Testis (tissue), 3 donors: ENCODE data around the gene SERPINB10. TPM values are rescaled to one million over a fixed set of nuclear protein-coding genes. Genes with fewer than 3 reads are reported as not detected.

ENCODE experiments used
- DNase-seq: peaks from one replicate; pipeline ENCODE4 v3.0.0-alpha.2; 2019
- H3K27ac ChIP-seq, 2 donors: fragments of 200-600 bp; sonication (generic); one replicate each; pipeline ENCODE4 v1.5.1; 2019
- H3K27me3 ChIP-seq: fragments of 200-600 bp; sonication (generic); one replicate; pipeline ENCODE4 v1.5.1; 2019
- H3K36me3 ChIP-seq: fragments of 200-600 bp; sonication (generic); one replicate; pipeline ENCODE4 v1.5.1; 2017; ENCODE audit warnings: low read depth; ENCODE audit errors: missing control alignments
- H3K4me1 ChIP-seq: fragments of 200-600 bp; sonication (generic); one replicate; pipeline ENCODE4 v1.5.1; 2019
- H3K4me3 ChIP-seq, 2 donors: fragments of 200-600 bp; sonication (generic); one replicate each; pipeline ENCODE4 v1.5.1; 2017 to 2019
- H3K9me3 ChIP-seq: fragments of 200-600 bp; sonication (generic); one replicate; pipeline ENCODE4 v1.5.1; 2017
- CTCF ChIP-seq, 3 experiments: fragments of 450-650 bp in 2 of 3; fragments of 200-600 bp in 1 of 3; sonication (generic) in 1 of 3; IDR thresholded peaks; one replicate each; pipeline ENCODE4 v1.5.1; 2016 to 2019; ENCODE audit warnings: antibody characterized with exemption in 3 of 3, mild to moderate bottlenecking in 2 of 3, moderate library complexity in 1 of 3
- POLR2A ChIP-seq: fragments of 450-650 bp; IDR thresholded peaks from one replicate; pipeline ENCODE4 v1.6.1; 2017; ENCODE audit warnings: antibody characterized with exemption, mild to moderate bottlenecking, moderate library complexity
- WGBS, 2 donors: methylation state at CpG; one replicate each; pipeline ENCODE4 v1.1.5; 2018; 5-methylcytosine and 5-hydroxymethylcytosine counted together
- intact Hi-C: fragments of 100-400 bp; cut with DNase I; formaldehyde crosslinking; loops from one replicate; pipeline ENCODE4 v1.15.1; 2023; ENCODE audit warnings: low total_unique reads
- polyA plus RNA-seq: library from polyadenylated mRNA; stranded (reverse); fragments of 350-450 nt; fragmentation: Illumina TruSeq; extraction: RNeasy Lipid Tissue Mini Kit (QIAGEN cat#74804); gene quantifications from one replicate; pipeline ENCODE4 v1.2.3, GENCODE V29; 2014; ENCODE audit warnings: low read depth, low replicate concordance; ENCODE audit not compliant: insufficient read depth
- total RNA-seq, 2 donors: library from RNA; depleted of rRNA; stranded (reverse); fragments of >200 nt; gene quantifications; one replicate each; pipeline ENCODE4 v1.2.3, GENCODE V29; 2016

The SERPINB10 gene
- total and polyA plus RNA-seq, 3 donors from 2014 or later: not detected

GRCh38 chr18:63949068-63949737 lies 41.4 kb downstream of the SERPINB10 start, which contains the start of gene HMSD:
TSS of gene HMSD (plus strand) at chr18:63949301. CDS start at chr18:63953456, 4,155 bp downstream.
- peak in 1 of 3 experiments; percentile 14 for TF ChIP-seq CTCF (IDR thresholded peaks at IDR 0.05)
- no peak for TF ChIP-seq POLR2A
- intact Hi-C loops: no loop called here
- no peaks in the 10 kb centered on the region for H3K9me3 ChIP-seq
- no peaks in the 10 kb centered on the region for H3K4me1 ChIP-seq
- peak; percentile 63 for DNase-seq
- H3K4me3 ChIP-seq: peak within 1 kb of the TSS; percentile 38 to 41
- no peaks in the 10 kb centered on the region for H3K36me3 ChIP-seq
- 9 to 15% methylated on average over 24 to 35 of the region's 35 CpGs for WGBS, 2 donors
- H3K27me3 ChIP-seq: no peaks in the 10 kb centered on the region
- H3K27ac ChIP-seq: no peak within 1 kb of the TSS

- 79 to 85% methylated on average over 4 of the region's 4 CpGs for WGBS, 2 donors
- no peak overlapping the region for H3K4me3 ChIP-seq
- no peaks in the 10 kb centered on the region for H3K27me3 ChIP-seq
- no peak overlapping the region for H3K27ac ChIP-seq
- no peaks in the 10 kb centered on the region for H3K4me1 ChIP-seq
- H3K9me3 ChIP-seq: no peaks in the 10 kb centered on the region
- H3K36me3 ChIP-seq: no peaks in the 10 kb centered on the region
- intact Hi-C loops: no loop called here
- TF ChIP-seq POLR2A (no peak), CTCF (IDR thresholded peaks at IDR 0.05) (no peak)
- DNase-seq: no peak
Observed at GRCh38 chr18:63951302-63951705, 43.5 kb downstream of the SERPINB10 start.

- TF ChIP-seq CTCF (IDR thresholded peaks at IDR 0.05) (no peak), POLR2A (no peak)
- no peak for DNase-seq
- H3K4me1 ChIP-seq: no peaks in the 10 kb centered on the region
- H3K9me3 ChIP-seq: no peaks in the 10 kb centered on the region
- H3K27ac ChIP-seq: no peak overlapping the region
- H3K4me3 ChIP-seq: no peak overlapping the region
- no peaks in the 10 kb centered on the region for H3K36me3 ChIP-seq
- 66 to 90% methylated on average over 5 of the region's 5 CpGs for WGBS, 2 donors
- H3K27me3 ChIP-seq: no peaks in the 10 kb centered on the region
- intact Hi-C loops: no loop called here
Observed at GRCh38 chr18:63953811-63954210, 46.1 kb downstream of the SERPINB10 start.

GRCh38 chr18:63956755-63957154 lies 49.0 kb downstream of the SERPINB10 start:
- no peak overlapping the region for H3K27ac ChIP-seq
- WGBS, 2 donors: 83 to 84% methylated on average over 4 of the region's 4 CpGs

More at GRCh38 chr18:63956755-63957154, 49.0 kb downstream of the SERPINB10 start:
- Histone ChIP-seq H3K36me3 (no peaks in the 10 kb centered on the region), H3K27me3 (no peaks in the 10 kb centered on the region), H3K4me1 (no peaks in the 10 kb centered on the region), H3K4me3 (no peak overlapping the region), H3K9me3 (no peaks in the 10 kb centered on the region)
- intact Hi-C loops: no loop called here
- TF ChIP-seq CTCF (IDR thresholded peaks at IDR 0.05) (no peak), POLR2A (no peak)
- no peak for DNase-seq
